Neural cell (in vitro differentiated cells): ENCODE measurements around the gene MAB21L4. TPM values are rescaled to one million over a fixed set of nuclear protein-coding genes. Genes with fewer than 3 reads are reported as not detected.

Source experiments
- H2AFZ ChIP-seq: fragments of 200-600, 300-800 bp; sonication (generic), shearing (Covaris generic); 2 replicates; pipeline ENCODE4 v1.6.0; 2014; ENCODE audit warnings: low read depth, mild to moderate bottlenecking, antibody characterized with exemption, low read length, moderate library complexity
- H3F3A ChIP-seq: fragments of 200-600 bp; shearing (Covaris generic); 2 replicates; pipeline ENCODE4 v1.6.1; 2016; ENCODE audit warnings: mild to moderate bottlenecking, moderate library complexity, mixed read lengths, antibody characterized with exemption, low read length; ENCODE audit not compliant: insufficient read depth, poor library complexity, severe bottlenecking
- H3K27ac ChIP-seq: fragments of 200-600, 300-800 bp; sonication (generic), shearing (Covaris generic); 2 replicates; pipeline ENCODE4 v1.5.1; 2014; ENCODE audit warnings: mild to moderate bottlenecking, low read length, moderate library complexity
- H3K27me3 ChIP-seq: fragments of 300-800, 200-600 bp; sonication (generic), shearing (Covaris generic); 2 replicates; pipeline ENCODE4 v1.6.0; 2014; ENCODE audit warnings: mild to moderate bottlenecking, low read depth, low read length, moderate library complexity; ENCODE audit not compliant: insufficient read depth
- H3K36me3 ChIP-seq: fragments of 300-800, 200-600 bp; sonication (generic), shearing (Covaris generic); 2 replicates; pipeline ENCODE4 v1.5.1; 2014; ENCODE audit warnings: mild to moderate bottlenecking, antibody characterized with exemption, low read length, moderate library complexity; ENCODE audit not compliant: insufficient read depth
- H3K4me2 ChIP-seq: fragments of 300-800, 200-600 bp; sonication (generic), shearing (Covaris generic); 2 replicates; pipeline ENCODE4 v1.6.0; 2014; ENCODE audit warnings: mild to moderate bottlenecking, low read length
- H3K4me3 ChIP-seq: fragments of 300-800, 200-600 bp; sonication (generic), shearing (Covaris generic); 2 replicates; pipeline ENCODE4 v1.5.1; 2014; ENCODE audit warnings: mild to moderate bottlenecking, low read length, moderate library complexity
- H3K79me2 ChIP-seq: fragments of 200-600 bp; shearing (Covaris generic); replicated peaks from 2 replicates; pipeline ENCODE4 v1.6.0; 2014; ENCODE audit warnings: mild to moderate bottlenecking, low read length, moderate library complexity; ENCODE audit not compliant: insufficient read depth
- H3K9ac ChIP-seq: fragments of 300-800, 200-600 bp; sonication (generic), shearing (Covaris generic); 2 replicates; pipeline ENCODE4 v1.6.1; 2016; ENCODE audit warnings: mild to moderate bottlenecking, low read length, mixed read lengths
- H3K9me2 ChIP-seq: fragments of 200-600 bp; shearing (Covaris generic); 2 replicates; pipeline ENCODE4 v1.6.1; 2016; ENCODE audit warnings: mild to moderate bottlenecking, low read length, mixed read lengths; ENCODE audit not compliant: insufficient read depth
- H3K9me3 ChIP-seq: fragments of 200-600, 300-800 bp; sonication (generic), shearing (Covaris generic); 2 replicates; pipeline ENCODE4 v1.6.1; 2016; ENCODE audit warnings: mild to moderate bottlenecking, mixed run types, low read length, moderate library complexity, mixed read lengths
- H4K20me1 ChIP-seq: fragments of 200-600 bp; shearing (Covaris generic); 2 replicates; pipeline ENCODE4 v1.6.1; 2016; ENCODE audit warnings: mild to moderate bottlenecking, mixed run types; ENCODE audit not compliant: insufficient read depth
- EP300 ChIP-seq: fragments of 450-650 bp; conservative IDR thresholded peaks from 2 replicates; pipeline ENCODE4 v1.6.1; 2014; ENCODE audit warnings: antibody characterized with exemption, mild to moderate bottlenecking, moderate library complexity; ENCODE audit not compliant: poor library complexity, severe bottlenecking
- EZH2 ChIP-seq: fragments of 200-600, 300-800 bp; shearing (Covaris generic), sonication (generic); IDR thresholded peaks from 2 replicates; pipeline ENCODE4 v1.6.1; 2014; ENCODE audit warnings: antibody characterized with exemption, low read length, borderline replicate concordance, mild to moderate bottlenecking; ENCODE audit not compliant: insufficient read depth, poor library complexity, severe bottlenecking
- MXI1 ChIP-seq: fragments of 450-650 bp; conservative IDR thresholded peaks from 2 replicates; pipeline ENCODE4 v1.6.1; 2014; ENCODE audit warnings: antibody characterized with exemption, mild to moderate bottlenecking; ENCODE audit not compliant: poor library complexity, severe bottlenecking
- POLR2AphosphoS5 ChIP-seq: IDR thresholded peaks from 2 replicates; pipeline ENCODE4 v1.6.1; 2012
- RAD21 ChIP-seq: fragments of 450-650 bp; conservative IDR thresholded peaks from 2 replicates; pipeline ENCODE4 v1.6.1; 2014; ENCODE audit warnings: antibody characterized with exemption, mild to moderate bottlenecking, moderate library complexity
- SMC3 ChIP-seq: fragments of 450-650 bp; conservative IDR thresholded peaks from 2 replicates; pipeline ENCODE4 v1.6.1; 2014; ENCODE audit warnings: antibody characterized with exemption, mild to moderate bottlenecking, moderate library complexity; ENCODE audit not compliant: poor library complexity
- TAF1 ChIP-seq: IDR thresholded peaks from 2 replicates; pipeline ENCODE4 v1.6.1; 2012; ENCODE audit warnings: low read depth
- polyA plus RNA-seq: library from polyadenylated mRNA; depleted of rRNA; stranded (reverse); fragments of >200 nt; gene quantifications from 2 replicates; pipeline ENCODE4 v1.2.3, GENCODE V29; 2014
- TF ChIP-seq, protein P1 (sequence below): IDR thresholded peaks from 2 replicates; pipeline ENCODE4 v1.6.1; 2012; ENCODE audit warnings: borderline replicate concordance
- TF ChIP-seq, protein P2 (sequence below): fragments of 450-650 bp; IDR thresholded peaks from 2 replicates; pipeline ENCODE4 v1.5.1; 2014; ENCODE audit warnings: antibody characterized with exemption, mild to moderate bottlenecking, moderate library complexity; ENCODE audit not compliant: poor library complexity, severe bottlenecking

Gene MAB21L4
- polyA plus RNA-seq, 1 donor from 2014 or later = not detected

DNA sequence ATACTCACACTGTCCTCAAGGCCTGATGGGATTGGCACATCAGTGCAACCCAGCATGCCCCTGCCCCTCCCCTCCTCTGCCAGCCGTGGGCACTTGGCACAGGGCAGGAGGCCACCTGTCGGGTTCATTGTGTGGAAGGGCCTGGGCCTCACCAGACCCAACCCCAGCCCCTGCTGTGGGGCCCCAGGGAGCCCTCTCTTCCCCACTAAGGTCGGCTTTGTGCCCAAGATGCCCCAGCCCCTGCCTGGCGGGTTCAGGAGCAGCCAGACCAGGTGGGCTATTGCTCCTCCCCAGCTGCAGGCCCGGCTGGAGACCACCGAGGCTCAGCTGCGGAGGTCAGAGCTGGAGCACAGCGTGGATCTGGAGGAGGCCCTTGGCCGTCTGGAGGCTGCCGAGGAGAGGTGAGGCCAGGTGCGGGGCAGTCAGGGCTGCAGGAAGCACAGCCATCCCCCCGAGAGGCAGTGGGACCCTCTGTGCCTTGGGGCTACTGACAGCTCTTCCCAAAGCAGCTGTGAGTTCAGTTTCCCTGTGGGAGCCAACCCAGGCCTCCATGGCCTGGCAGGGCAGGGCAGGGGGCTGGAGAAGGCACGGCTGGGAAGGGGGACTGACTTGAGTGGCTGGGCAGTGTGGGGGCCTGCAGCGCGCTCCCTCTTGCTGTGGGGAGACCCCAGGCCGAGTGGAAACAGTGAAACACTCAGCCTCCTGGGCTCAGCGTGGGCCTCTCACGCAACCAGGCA lies 26.5 kb upstream of the MAB21L4 start:
- H3K9me3 ChIP-seq = no peaks in the 10 kb centered on the region
- no peaks in the 10 kb centered on the region for H3K79me2 ChIP-seq
- H2AFZ ChIP-seq = no peak overlapping the region
- TF ChIP-seq, protein P1, sequence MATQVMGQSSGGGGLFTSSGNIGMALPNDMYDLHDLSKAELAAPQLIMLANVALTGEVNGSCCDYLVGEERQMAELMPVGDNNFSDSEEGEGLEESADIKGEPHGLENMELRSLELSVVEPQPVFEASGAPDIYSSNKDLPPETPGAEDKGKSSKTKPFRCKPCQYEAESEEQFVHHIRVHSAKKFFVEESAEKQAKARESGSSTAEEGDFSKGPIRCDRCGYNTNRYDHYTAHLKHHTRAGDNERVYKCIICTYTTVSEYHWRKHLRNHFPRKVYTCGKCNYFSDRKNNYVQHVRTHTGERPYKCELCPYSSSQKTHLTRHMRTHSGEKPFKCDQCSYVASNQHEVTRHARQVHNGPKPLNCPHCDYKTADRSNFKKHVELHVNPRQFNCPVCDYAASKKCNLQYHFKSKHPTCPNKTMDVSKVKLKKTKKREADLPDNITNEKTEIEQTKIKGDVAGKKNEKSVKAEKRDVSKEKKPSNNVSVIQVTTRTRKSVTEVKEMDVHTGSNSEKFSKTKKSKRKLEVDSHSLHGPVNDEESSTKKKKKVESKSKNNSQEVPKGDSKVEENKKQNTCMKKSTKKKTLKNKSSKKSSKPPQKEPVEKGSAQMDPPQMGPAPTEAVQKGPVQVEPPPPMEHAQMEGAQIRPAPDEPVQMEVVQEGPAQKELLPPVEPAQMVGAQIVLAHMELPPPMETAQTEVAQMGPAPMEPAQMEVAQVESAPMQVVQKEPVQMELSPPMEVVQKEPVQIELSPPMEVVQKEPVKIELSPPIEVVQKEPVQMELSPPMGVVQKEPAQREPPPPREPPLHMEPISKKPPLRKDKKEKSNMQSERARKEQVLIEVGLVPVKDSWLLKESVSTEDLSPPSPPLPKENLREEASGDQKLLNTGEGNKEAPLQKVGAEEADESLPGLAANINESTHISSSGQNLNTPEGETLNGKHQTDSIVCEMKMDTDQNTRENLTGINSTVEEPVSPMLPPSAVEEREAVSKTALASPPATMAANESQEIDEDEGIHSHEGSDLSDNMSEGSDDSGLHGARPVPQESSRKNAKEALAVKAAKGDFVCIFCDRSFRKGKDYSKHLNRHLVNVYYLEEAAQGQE = no peak
- TF ChIP-seq RAD21 (no peak), POLR2AphosphoS5 (no peak), TAF1 (no peak), SMC3 (no peak)
- TF ChIP-seq, protein P2, sequence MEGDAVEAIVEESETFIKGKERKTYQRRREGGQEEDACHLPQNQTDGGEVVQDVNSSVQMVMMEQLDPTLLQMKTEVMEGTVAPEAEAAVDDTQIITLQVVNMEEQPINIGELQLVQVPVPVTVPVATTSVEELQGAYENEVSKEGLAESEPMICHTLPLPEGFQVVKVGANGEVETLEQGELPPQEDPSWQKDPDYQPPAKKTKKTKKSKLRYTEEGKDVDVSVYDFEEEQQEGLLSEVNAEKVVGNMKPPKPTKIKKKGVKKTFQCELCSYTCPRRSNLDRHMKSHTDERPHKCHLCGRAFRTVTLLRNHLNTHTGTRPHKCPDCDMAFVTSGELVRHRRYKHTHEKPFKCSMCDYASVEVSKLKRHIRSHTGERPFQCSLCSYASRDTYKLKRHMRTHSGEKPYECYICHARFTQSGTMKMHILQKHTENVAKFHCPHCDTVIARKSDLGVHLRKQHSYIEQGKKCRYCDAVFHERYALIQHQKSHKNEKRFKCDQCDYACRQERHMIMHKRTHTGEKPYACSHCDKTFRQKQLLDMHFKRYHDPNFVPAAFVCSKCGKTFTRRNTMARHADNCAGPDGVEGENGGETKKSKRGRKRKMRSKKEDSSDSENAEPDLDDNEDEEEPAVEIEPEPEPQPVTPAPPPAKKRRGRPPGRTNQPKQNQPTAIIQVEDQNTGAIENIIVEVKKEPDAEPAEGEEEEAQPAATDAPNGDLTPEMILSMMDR = no peak
- no peaks in the 10 kb centered on the region for H3K36me3 ChIP-seq
- H3K9me2 ChIP-seq = no peaks in the 10 kb centered on the region
- no peak overlapping the region for H3K27ac ChIP-seq
- no peaks in the 10 kb centered on the region for H3K27me3 ChIP-seq
- no peak overlapping the region for H3K9ac ChIP-seq
- H3K4me3 ChIP-seq = no peak overlapping the region
- H3F3A ChIP-seq = no peaks in the 10 kb centered on the region
- no peaks in the 10 kb centered on the region for H4K20me1 ChIP-seq
- H3K4me2 ChIP-seq = no peak overlapping the region

DNA sequence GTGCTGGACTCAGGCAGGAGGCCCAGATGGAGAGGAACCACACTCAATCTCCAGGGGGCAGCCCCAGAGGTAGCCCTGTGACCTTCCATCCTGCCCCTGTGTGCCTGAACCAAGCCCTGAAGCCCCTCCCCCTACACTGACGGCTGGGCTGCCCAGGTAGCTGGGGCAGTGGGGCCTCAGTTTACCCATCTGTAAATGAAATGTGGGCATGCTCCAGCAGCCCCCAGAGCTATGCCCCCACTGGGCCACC lies 26.0 kb upstream of the MAB21L4 start:
- no peak for TF ChIP-seq POLR2AphosphoS5
- no peak for TF ChIP-seq EP300
- TF ChIP-seq MXI1 = no peak
- no peak for TF ChIP-seq EZH2
- no peak for TF ChIP-seq TAF1
- TF ChIP-seq RAD21 = no peak
- TF ChIP-seq, protein P2 = no peak
- TF ChIP-seq SMC3 = no peak
- TF ChIP-seq, protein P1 = no peak
- Histone ChIP-seq H3K27me3 (no peaks in the 10 kb centered on the region), H3K36me3 (no peaks in the 10 kb centered on the region), H4K20me1 (no peaks in the 10 kb centered on the region), H2AFZ (no peak overlapping the region), H3K27ac (no peak overlapping the region), H3K4me3 (no peak overlapping the region), H3K79me2 (no peaks in the 10 kb centered on the region), H3K9me3 (no peaks in the 10 kb centered on the region), H3F3A (no peaks in the 10 kb centered on the region), H3K9me2 (no peaks in the 10 kb centered on the region), H3K4me2 (no peak overlapping the region), H3K9ac (no peak overlapping the region)
